GM21447 (cell line): ENCODE results near the gene CPXM1.
"Not testable (repeated sequence)": the region's sequence is repeated elsewhere in the genome, so short reads cannot be mapped to it uniquely, and the experiment has no call there.

ENCODE experiments used
- ATAC-seq: cut with Tn5 transposase; IDR thresholded peaks from one replicate; pipeline ENCODE4 v1.9.1; 2021; ENCODE audit not compliant: unreplicated experiment

CPXM1 gene

GRCh38 chr20:2822073-2822472 is 21.6 kb upstream of the CPXM1 start:
- no peak for ATAC-seq

- ATAC-seq = no peak
Measured at GRCh38 chr20:2820896-2821869, 20.8 kb upstream of the CPXM1 start.

- no peak for ATAC-seq
Measured at GRCh38 chr20:2820084-2820895, 19.9 kb upstream of the CPXM1 start.

- no peak for ATAC-seq
Measured at GRCh38 chr20:2817891-2818595, 17.6 kb upstream of the CPXM1 start.

GRCh38 chr20:2817341-2817726 is 16.9 kb upstream of the CPXM1 start:
- no peak for ATAC-seq

- no peak for ATAC-seq
Measured at GRCh38 chr20:2816583-2817340, 16.3 kb upstream of the CPXM1 start.

- ATAC-seq = no peak
Measured at GRCh38 chr20:2816030-2816582, 15.7 kb upstream of the CPXM1 start, which contains the start of gene TMEM239. TMEM239 (plus strand) TSS chr20:2816364; CDS start chr20:2816555, 191 bp downstream.

GRCh38 chr20:2815242-2815900 is 14.9 kb upstream of the CPXM1 start:
- ATAC-seq = no peak

GRCh38 chr20:2814587-2815051 is 14.2 kb upstream of the CPXM1 start, which contains the start of gene C20orf141:
C20orf141 (plus strand) TSS chr20:2814987; CDS start chr20:2815185, 198 bp downstream.
- ATAC-seq = no peak

GRCh38 chr20:2814076-2814475 is 13.6 kb upstream of the CPXM1 start:
- ATAC-seq = no peak

- ATAC-seq = no peak
Measured at GRCh38 chr20:2812189-2812588, 11.8 kb upstream of the CPXM1 start.

- no peak for ATAC-seq
Measured at GRCh38 chr20:2809690-2810089, 9.3 kb upstream of the CPXM1 start.

- ATAC-seq = not testable (repeated sequence)
Measured at GRCh38 chr20:2807929-2808328, 7.5 kb upstream of the CPXM1 start.

GRCh38 chr20:2807019-2807418 is 6.6 kb upstream of the CPXM1 start:
- no peak for ATAC-seq

- ATAC-seq = no peak
Measured at GRCh38 chr20:2806351-2806701, 5.9 kb upstream of the CPXM1 start.

GRCh38 chr20:2805689-2806350 is 5.4 kb upstream of the CPXM1 start:
- ATAC-seq = no peak

- no peak for ATAC-seq
Measured at GRCh38 chr20:2804852-2805688, 4.6 kb upstream of the CPXM1 start.
